Kidney tubule cell (primary cell): ENCODE measurements around the gene PTOV1.
"Not testable (repeated sequence)": the region's sequence is repeated elsewhere in the genome, so short reads cannot be mapped to it uniquely, and the experiment has no call there.

Experiments used
- DNase-seq: peaks from one replicate; pipeline ENCODE4 v3.0.0-alpha.2; 2018; ENCODE audit warnings: low spot score

Gene PTOV1

GRCh38 chr19:49817964-49818648, 32.9 kb upstream of the PTOV1 start, which contains the start of gene MED25:
Gene MED25, plus strand, starts transcription at chr19:49818289. Its CDS starts 53 bp downstream, at chr19:49818342.
- peak; percentile 88 for DNase-seq

- DNase-seq = peak; percentile 29
Measured at GRCh38 chr19:49818649-49819370, 32.1 kb upstream of the PTOV1 start.

- not testable (repeated sequence) for DNase-seq
Measured at GRCh38 chr19:49819452-49820115, 31.4 kb upstream of the PTOV1 start.

GRCh38 chr19:49820125-49820524, 30.8 kb upstream of the PTOV1 start:
- no peak for DNase-seq

GRCh38 chr19:49823472-49823871, 27.5 kb upstream of the PTOV1 start:
- no peak for DNase-seq

GRCh38 chr19:49824662-49825061, 26.3 kb upstream of the PTOV1 start:
- no peak for DNase-seq

GRCh38 chr19:49827034-49827433, 23.9 kb upstream of the PTOV1 start:
- DNase-seq = no peak

- DNase-seq = no peak
Measured at GRCh38 chr19:49829200-49829599, 21.8 kb upstream of the PTOV1 start.

- no peak for DNase-seq
Measured at GRCh38 chr19:49829721-49830120, 21.2 kb upstream of the PTOV1 start.

GRCh38 chr19:49830766-49831165, 20.2 kb upstream of the PTOV1 start:
- DNase-seq = no peak

GRCh38 chr19:49831592-49831991, 19.4 kb upstream of the PTOV1 start:
- DNase-seq = no peak

- no peak for DNase-seq
Measured at GRCh38 chr19:49832556-49832955, 18.4 kb upstream of the PTOV1 start.

- DNase-seq = no peak
Measured at GRCh38 chr19:49833599-49833998, 17.4 kb upstream of the PTOV1 start.

GRCh38 chr19:49835562-49835961, 15.4 kb upstream of the PTOV1 start:
- DNase-seq = no peak

GRCh38 chr19:49836176-49837008, 14.6 kb upstream of the PTOV1 start:
- DNase-seq = no peak

GRCh38 chr19:49837009-49837310, 14.0 kb upstream of the PTOV1 start:
- DNase-seq = no peak

GRCh38 chr19:49837425-49837824, 13.5 kb upstream of the PTOV1 start:
- DNase-seq = no peak

GRCh38 chr19:49838885-49839588, 11.9 kb upstream of the PTOV1 start:
- no peak for DNase-seq

GRCh38 chr19:49839713-49840112, 11.2 kb upstream of the PTOV1 start:
- no peak for DNase-seq

GRCh38 chr19:49840321-49840720, 10.6 kb upstream of the PTOV1 start:
- no peak for DNase-seq

- DNase-seq = no peak
Measured at GRCh38 chr19:49840736-49841249, 10.2 kb upstream of the PTOV1 start.
